GM19438 (cell line): ENCODE results near the gene GPR39.

Experiments used
- ATAC-seq: cut with Tn5 transposase; IDR thresholded peaks from one replicate; pipeline ENCODE4 v1.9.1; 2021; ENCODE audit warnings: low read depth; ENCODE audit not compliant: unreplicated experiment

GPR39 gene

GRCh38 chr2:132593171-132593570 lies 176.6 kb downstream of the GPR39 start:
- ATAC-seq = no peak

- ATAC-seq = no peak
These were observed 178.6 kb downstream of the GPR39 start for GRCh38 chr2:132595186-132595585.

GRCh38 chr2:132595693-132596092 lies 179.1 kb downstream of the GPR39 start:
- no peak for ATAC-seq

- ATAC-seq = no peak
These were observed 180.6 kb downstream of the GPR39 start for GRCh38 chr2:132597166-132597565.

GRCh38 chr2:132597831-132598230 lies 181.2 kb downstream of the GPR39 start:
- ATAC-seq = no peak

GRCh38 chr2:132598536-132598935 lies 181.9 kb downstream of the GPR39 start:
- no peak for ATAC-seq

GRCh38 chr2:132599556-132599955 lies 183.0 kb downstream of the GPR39 start:
- no peak for ATAC-seq

GRCh38 chr2:132604561-132604960 lies 188.0 kb downstream of the GPR39 start:
- ATAC-seq = no peak

- ATAC-seq = no peak
These were observed 188.9 kb downstream of the GPR39 start for GRCh38 chr2:132605236-132606180.

GRCh38 chr2:132606649-132607048 lies 190.0 kb downstream of the GPR39 start:
- ATAC-seq = no peak

- ATAC-seq = no peak
These were observed 191.0 kb downstream of the GPR39 start for GRCh38 chr2:132607426-132608090.

- no peak for ATAC-seq
These were observed 191.7 kb downstream of the GPR39 start for GRCh38 chr2:132608311-132608710.

GRCh38 chr2:132609101-132609890 lies 192.7 kb downstream of the GPR39 start:
- no peak for ATAC-seq

- ATAC-seq = no peak
These were observed 195.1 kb downstream of the GPR39 start for GRCh38 chr2:132611719-132612118.

- ATAC-seq = no peak
These were observed 198.9 kb downstream of the GPR39 start for GRCh38 chr2:132615329-132616085.

GRCh38 chr2:132617989-132618388 lies 201.4 kb downstream of the GPR39 start:
- ATAC-seq = no peak

- no peak for ATAC-seq
These were observed 202.1 kb downstream of the GPR39 start for GRCh38 chr2:132618734-132619133.

GRCh38 chr2:132620115-132620514 lies 203.5 kb downstream of the GPR39 start:
- ATAC-seq = no peak

GRCh38 chr2:132621131-132621875 lies 204.7 kb downstream of the GPR39 start:
- ATAC-seq = no peak
